SJSA1 (cell line): Measurements from ENCODE around the gene ZNG1F. TPM values are rescaled to one million over a fixed set of nuclear protein-coding genes. Genes with fewer than 3 reads are reported as not detected.
"Not testable (repeated sequence)": the region's sequence is repeated elsewhere in the genome, so short reads cannot be mapped to it uniquely, and the experiment has no call there.

Source experiments
- DNase-seq, 2 experiments: peaks; one replicate each; pipeline ENCODE4 v3.0.0-alpha.2; 2015 to 2020; ENCODE audit warnings: low spot score in 2 of 2, low read depth in 1 of 2
- H3K27ac ChIP-seq: fragments of 250-450 bp; sonication (Bioruptor Pico); 2 replicates; pipeline ENCODE4 v1.5.1; 2020; ENCODE audit warnings: mild to moderate bottlenecking, moderate library complexity
- H3K27me3 ChIP-seq: fragments of 250-450 bp; sonication (Bioruptor Pico); replicated peaks from 2 replicates; pipeline ENCODE4 v1.5.1; 2020; ENCODE audit warnings: mild to moderate bottlenecking, moderate library complexity
- H3K36me3 ChIP-seq: fragments of 250-450 bp; sonication (Bioruptor Pico); 2 replicates; pipeline ENCODE4 v1.5.1; 2020; ENCODE audit warnings: mild to moderate bottlenecking
- H3K4me1 ChIP-seq: fragments of 250-450 bp; sonication (Bioruptor Pico); replicated peaks from 2 replicates; pipeline ENCODE4 v1.6.1; 2021; ENCODE audit warnings: mild to moderate bottlenecking
- H3K4me3 ChIP-seq: fragments of 250-450 bp; sonication (Bioruptor Pico); 2 replicates; pipeline ENCODE4 v1.5.1; 2020; ENCODE audit warnings: mild to moderate bottlenecking
- H3K9me3 ChIP-seq: fragments of 250-450 bp; sonication (Bioruptor Pico); replicated peaks from 2 replicates; pipeline ENCODE4 v1.5.1; 2020; ENCODE audit warnings: mild to moderate bottlenecking
- total RNA-seq: library from RNA; depleted of rRNA; stranded (reverse); fragments of >200 nt; shearing (Covaris generic); gene quantifications from 2 replicates; pipeline ENCODE4 v1.2.3, GENCODE V29; 2014

The ZNG1F gene
- total RNA-seq, 1 experiment from 2014 or later, result 6.0 TPM

DNA sequence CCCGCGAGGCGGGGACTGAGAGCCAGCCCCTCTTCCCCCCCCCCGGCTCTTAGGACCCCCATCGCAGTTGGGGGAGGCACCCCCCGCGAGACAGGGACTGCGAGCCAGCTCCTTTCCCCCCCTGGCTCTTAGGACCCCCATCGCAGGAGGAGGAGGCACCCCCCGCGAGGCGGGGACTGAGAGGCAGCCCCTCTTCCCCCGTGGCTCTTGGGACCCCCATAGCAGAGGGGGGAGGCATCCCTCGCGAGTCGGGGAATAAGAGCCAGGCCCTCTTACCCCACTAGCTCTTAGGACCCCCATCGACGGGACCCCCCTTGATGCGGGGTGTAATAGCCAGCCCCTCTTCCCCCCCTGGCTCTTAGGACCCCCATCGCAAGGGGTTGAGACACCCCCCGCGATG is 80.3 kb downstream of the ZNG1F start:
- H3K4me3 ChIP-seq, DNase-seq, H3K9me3 ChIP-seq, H3K36me3 ChIP-seq, H3K27ac ChIP-seq, H3K4me1 ChIP-seq, H3K27me3 ChIP-seq: not testable (repeated sequence)

DNA sequence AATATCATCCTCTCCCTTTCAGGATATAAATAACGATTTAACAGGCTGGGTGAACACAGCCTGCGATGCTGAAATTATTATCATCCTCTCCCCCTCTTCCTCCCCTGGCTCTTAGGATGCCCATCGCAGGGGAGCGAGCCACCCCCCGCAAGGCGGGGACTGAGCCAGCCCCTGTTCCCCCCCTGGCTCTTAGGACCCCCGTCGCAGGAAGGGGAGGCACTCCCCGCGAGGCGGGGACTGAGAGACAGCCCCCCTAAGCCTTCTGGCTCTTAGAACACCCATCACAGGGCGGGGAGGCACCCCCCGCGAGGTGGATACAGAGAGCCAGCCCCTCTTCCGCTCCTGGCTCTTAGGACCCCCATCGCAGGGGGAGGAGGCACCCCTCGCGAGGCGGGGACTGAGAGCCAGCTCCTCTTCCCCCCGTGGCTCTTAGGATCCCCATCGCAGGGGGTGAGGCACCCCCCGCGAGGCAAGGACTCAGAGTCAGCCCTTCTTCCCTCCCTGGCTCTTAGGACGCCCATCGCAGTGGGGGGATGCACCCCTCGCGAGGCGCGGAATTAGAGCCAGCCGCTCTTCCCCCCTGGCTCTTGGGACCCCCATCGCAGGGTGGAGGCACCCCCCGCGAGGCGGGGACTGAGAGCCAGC is 82.5 kb downstream of the ZNG1F start:
- not testable (repeated sequence) for H3K36me3 ChIP-seq, DNase-seq, H3K4me3 ChIP-seq, H3K27ac ChIP-seq, H3K9me3 ChIP-seq, H3K4me1 ChIP-seq, H3K27me3 ChIP-seq

DNA sequence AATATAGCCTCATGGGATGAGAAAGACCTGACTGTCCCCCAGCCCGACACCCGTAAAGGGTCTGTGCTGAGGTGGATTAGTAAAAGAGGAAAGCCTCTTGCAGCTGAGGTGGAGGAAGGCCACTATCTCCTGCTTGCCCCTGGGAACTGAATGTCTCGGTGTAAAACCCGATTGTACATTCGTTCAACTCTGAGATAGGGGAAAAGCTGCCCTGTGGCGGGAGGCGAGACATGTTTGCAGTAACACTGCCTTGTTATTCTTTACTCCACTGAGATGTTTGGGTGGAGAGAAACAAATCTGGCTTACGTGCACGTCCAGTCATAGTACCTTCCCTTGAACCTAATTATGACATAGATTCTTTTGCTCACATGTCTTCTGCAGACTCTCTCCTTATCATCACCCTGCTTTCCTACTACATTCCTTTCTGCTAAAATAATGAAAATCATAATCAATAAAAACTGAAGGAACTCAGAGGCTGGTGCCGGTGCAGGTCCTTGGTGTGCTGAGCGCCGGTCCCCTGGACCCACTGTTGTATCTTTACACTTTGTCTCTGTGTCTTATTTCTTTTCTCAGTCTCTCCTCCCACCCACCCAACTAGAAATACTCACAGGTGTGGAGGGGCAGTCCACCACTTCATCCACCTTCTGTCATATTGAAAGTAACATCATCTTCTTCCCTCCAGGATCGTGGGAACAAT is 83.4 kb downstream of the ZNG1F start:
- not testable (repeated sequence) for H3K9me3 ChIP-seq, H3K4me3 ChIP-seq, H3K4me1 ChIP-seq, H3K36me3 ChIP-seq, H3K27ac ChIP-seq, H3K27me3 ChIP-seq, DNase-seq

DNA sequence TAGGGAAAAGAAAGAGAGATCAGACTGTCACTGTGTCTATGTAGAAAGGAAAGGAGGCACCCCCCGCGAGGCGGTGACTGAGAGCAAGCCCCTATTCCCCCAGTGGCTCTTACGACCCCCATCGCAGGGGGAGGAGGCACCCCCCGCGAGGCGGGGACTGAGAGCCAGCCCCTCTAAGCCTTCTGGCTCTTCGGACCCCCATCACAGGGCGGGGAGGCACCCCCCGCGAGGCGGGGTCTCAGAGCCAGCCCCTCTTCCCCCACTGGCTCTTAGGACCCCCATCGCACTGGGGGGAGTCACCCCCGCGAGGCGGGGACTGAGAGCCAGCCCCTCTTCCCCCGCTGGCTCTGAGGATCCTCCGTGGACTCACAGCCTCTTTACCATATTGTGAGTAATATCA is 84.6 kb downstream of the ZNG1F start:
- H3K4me3 ChIP-seq, H3K27me3 ChIP-seq, H3K4me1 ChIP-seq, H3K9me3 ChIP-seq, H3K36me3 ChIP-seq, DNase-seq, H3K27ac ChIP-seq: not testable (repeated sequence)

DNA sequence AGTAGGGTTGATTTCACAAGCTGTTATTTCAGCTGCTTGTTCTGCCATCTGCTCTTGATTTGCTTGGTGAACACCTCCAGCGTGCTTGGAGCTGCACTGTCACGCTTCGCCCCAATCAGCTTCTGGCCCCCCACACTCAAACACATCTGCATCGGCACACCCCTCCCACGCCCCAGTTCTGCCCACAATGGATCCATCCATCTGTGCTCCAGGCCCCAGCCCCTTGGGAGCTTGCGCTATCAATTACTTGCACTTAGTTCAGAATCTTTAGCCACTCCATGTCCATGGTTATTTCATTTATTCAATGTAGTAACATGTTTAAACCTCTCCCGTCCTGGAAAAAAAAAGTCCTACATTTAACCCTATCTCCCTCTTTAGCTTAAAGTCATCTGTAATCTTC is 88.6 kb downstream of the ZNG1F start:
- H3K27me3 ChIP-seq, H3K36me3 ChIP-seq, H3K4me3 ChIP-seq, H3K4me1 ChIP-seq, H3K9me3 ChIP-seq, H3K27ac ChIP-seq, DNase-seq: not testable (repeated sequence)

DNA sequence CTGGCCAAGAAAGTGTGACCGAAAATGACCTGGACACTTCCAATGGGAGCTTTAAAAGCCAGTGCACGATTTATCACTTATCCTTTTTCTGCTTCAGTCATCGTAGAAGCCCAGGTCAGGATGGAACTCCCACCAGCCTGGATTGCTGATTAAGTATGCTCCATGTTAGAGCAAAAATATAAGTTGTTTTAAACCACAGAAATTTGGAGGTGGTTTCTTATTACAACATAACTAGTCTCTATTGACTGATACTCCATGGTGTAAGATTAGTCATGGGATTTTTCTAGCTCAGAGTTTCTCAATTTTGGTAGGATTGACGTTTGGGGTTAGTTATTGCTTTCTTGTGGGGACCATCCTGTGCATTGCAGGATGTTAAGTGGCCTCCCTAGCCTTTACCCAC is 90.4 kb downstream of the ZNG1F start:
- not testable (repeated sequence) for H3K27me3 ChIP-seq, H3K4me3 ChIP-seq, H3K27ac ChIP-seq, H3K4me1 ChIP-seq, H3K36me3 ChIP-seq, DNase-seq, H3K9me3 ChIP-seq

DNA sequence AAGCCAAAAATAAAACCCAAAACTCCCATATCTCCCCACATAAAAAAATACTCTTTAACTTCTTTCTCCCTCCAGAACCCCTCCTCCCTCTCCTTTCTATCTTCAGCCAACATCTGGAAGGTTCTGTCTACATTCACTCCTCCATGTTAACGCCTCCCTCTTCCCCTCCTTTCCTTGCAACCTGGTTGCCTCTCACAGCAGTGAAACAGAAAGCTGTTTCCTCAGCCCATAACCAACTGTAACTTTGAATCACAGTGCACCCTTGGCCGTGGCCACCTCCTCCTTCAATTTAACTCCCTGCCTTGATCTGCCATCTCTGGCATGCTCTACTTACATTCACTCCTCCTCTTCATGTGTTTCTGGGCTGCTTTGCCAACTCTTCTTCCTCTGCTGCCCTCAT is 94.1 kb downstream of the ZNG1F start:
- H3K36me3 ChIP-seq, H3K27me3 ChIP-seq, H3K4me3 ChIP-seq, DNase-seq, H3K9me3 ChIP-seq, H3K27ac ChIP-seq, H3K4me1 ChIP-seq: not testable (repeated sequence)

DNA sequence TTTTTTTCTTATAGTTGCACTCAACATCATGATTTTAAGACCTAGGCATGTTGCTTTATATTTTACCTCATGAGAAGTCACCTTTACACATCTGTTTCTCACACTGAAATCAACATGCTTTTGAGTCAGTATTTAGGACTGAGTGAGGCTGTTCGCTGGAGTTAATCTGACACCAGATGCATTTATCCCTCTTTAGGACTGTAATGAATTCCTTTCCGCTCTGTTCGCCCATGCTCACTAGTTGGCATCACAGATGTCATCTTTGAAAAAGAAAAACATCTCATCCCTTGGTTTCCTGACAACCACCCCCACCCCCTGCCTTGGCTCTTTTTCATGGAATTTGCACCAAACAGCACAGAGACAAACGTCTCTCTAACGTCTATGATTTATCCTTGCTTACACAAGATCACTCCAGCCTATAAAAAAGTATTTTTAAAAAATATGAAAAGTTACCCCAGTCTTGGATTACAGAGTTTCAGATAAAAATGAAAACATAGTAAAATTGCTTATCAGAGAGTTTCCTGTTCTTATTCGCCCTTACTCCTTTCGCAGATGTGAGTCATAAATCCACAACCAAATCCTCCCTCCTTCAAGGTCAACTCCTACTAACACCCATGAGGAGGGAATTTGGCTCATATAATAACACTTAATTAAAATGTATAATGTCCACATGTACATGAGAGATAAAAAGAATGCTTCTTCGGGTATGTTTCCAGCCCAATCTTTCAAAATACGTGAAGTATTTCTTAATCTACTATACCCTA is 94.9 kb downstream of the ZNG1F start:
- not testable (repeated sequence) for H3K9me3 ChIP-seq, H3K4me1 ChIP-seq, H3K4me3 ChIP-seq, H3K27me3 ChIP-seq, DNase-seq, H3K27ac ChIP-seq, H3K36me3 ChIP-seq

DNA sequence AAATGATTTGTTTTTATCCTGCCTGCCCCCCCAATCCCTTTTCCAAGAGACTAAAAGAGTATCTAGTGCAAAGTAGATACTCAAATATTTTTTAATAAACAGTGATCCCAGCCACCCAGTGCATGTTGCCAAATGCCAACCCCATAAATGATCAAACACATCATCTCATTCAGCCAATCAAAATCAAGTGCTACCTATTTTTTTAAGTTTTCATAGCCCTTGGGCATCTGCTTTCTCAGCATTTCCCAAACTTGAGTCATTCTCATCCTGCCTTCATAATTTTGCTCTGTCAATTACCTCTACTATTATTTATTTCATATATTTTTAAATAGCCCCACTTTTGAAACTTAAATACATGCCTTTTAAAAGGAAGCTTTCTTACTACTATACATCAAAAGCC is 98.2 kb downstream of the ZNG1F start:
- not testable (repeated sequence) for H3K4me1 ChIP-seq, H3K36me3 ChIP-seq, DNase-seq, H3K27ac ChIP-seq, H3K27me3 ChIP-seq, H3K9me3 ChIP-seq, H3K4me3 ChIP-seq

DNA sequence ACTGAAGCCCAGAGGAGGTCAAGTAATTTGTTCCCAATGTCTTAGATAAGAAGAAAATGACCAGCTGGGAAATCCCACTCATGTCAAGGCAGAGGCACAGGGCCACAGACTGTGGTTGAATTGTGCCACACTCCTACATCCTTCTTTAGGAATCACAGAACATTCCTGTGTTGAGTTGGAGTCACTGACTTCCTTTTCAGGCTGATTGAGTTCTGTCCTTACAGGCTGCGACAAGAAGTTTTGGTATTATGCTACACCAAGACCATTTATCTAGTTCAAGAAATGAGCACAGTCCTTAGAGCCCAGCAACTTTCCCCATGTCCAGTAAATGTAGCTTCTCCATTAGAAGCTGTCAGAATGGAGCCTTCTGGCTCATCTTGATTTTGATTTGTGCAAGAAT is 98.7 kb downstream of the ZNG1F start:
- H3K27ac ChIP-seq, H3K4me3 ChIP-seq, H3K9me3 ChIP-seq, H3K27me3 ChIP-seq, DNase-seq, H3K4me1 ChIP-seq, H3K36me3 ChIP-seq: not testable (repeated sequence)

DNA sequence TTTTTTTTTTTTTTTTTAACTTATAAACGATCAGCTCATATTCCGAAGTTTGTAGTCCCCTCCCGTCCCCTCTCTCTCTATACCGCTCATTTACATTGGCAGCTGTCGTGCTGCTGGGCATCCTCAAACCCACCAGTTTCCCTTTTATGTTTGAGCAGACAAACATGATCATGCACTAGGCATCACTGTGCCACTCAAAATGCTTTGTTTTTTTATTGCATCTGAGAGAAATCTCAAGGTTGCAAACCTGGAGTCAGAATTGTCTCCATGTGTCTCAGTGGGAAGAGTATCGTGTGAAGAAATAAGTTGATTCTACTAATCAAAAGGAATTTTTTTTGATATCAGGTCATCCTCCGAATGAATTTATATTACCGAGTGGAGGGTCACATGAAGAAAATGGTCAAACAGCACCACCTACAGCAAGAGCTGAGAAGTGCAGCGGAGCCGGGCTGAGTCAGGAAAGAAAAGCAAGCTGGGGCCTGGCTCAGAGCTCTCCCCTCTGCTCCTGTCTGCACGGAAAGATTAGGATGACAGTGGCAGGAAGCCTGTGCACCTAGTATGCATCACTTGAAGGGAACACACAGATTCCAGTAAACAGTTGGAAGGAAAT is 100.6 kb downstream of the ZNG1F start:
- H3K36me3 ChIP-seq, H3K9me3 ChIP-seq, H3K4me1 ChIP-seq, H3K27ac ChIP-seq, H3K27me3 ChIP-seq, DNase-seq, H3K4me3 ChIP-seq: not testable (repeated sequence)

DNA sequence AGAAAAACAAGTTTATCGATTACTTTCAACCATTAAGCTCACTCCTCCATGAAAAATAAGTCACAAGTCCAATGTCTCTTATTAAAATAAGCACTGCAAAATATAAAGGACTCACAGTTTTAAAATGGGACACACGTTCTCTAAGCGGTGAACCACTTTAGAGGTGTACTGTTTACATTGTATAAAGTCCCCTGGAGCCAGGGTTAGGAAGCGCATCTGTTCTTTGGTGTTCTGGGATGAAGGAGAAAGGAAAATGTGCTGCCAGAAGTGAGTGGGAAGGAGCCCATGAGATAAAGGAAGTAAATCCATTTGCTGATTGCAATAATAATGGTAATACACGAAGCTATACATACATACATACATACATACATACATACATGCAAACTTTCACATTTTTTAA is 101.2 kb downstream of the ZNG1F start:
- not testable (repeated sequence) for DNase-seq, H3K4me3 ChIP-seq, H3K27me3 ChIP-seq, H3K9me3 ChIP-seq, H3K4me1 ChIP-seq, H3K36me3 ChIP-seq, H3K27ac ChIP-seq

DNA sequence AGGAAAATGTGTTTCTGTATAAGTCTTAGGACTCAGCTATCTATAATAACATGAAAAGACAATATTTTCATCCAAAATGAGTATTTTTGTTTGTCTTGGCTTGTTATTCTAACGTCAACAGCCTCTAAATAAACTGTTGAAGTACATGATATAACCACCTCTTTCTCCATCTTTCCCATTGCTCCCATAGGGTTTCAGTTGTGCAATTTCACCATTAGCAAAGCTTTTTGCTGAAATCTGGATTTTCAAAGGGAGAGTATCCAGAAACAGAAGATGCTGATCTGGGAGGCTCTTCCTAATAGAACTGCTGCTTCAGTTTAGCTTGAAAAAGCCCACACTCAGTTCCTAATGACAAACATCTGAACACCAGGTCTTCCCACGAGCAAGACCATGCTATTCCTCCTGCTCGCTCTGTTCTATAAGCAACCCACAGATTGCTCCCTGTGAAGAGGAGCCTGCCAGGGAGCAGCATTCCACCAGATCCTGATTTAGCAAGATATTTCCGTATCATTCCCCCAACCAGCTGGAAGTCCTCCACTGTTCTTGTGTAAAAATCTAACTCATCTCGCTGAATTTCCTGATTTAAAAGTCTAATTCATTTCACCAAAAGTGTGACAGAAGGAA is 101.8 kb downstream of the ZNG1F start:
- not testable (repeated sequence) for H3K4me3 ChIP-seq, H3K4me1 ChIP-seq, DNase-seq, H3K36me3 ChIP-seq, H3K9me3 ChIP-seq, H3K27me3 ChIP-seq, H3K27ac ChIP-seq

DNA sequence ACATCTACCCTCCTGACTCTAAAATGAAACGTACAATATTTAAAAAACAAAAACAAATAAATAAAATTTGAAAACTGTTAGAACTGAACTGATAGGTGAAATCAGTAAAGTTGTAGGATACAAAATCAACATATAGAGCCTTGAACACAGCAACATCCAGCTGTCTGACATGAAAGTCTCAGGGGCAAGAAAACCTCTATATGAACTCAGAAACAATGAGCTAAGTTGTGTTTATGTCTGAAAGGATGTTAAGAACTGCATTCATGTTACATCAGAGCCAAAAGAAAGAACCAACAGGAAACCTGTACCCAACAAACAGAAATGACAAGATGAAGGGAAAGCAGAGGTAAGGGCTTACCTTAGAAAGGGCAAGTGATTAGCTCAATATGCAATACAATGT is 102.4 kb downstream of the ZNG1F start:
- not testable (repeated sequence) for H3K4me3 ChIP-seq, H3K27me3 ChIP-seq, DNase-seq, H3K4me1 ChIP-seq, H3K9me3 ChIP-seq, H3K27ac ChIP-seq, H3K36me3 ChIP-seq
